GM19463 (cell line): ENCODE measurements around the gene UBE2Q2.
A peak's percentile ranks its signal among the peaks of the same experiment; 100 is the strongest.
"Not testable (repeated sequence)": the region's sequence is repeated elsewhere in the genome, so short reads cannot be mapped to it uniquely, and the experiment has no call there.

Experiments
- ATAC-seq: cut with Tn5 transposase; IDR thresholded peaks from one replicate; pipeline ENCODE4 v1.9.1; 2021; ENCODE audit warnings: mild to moderate bottlenecking, moderate library complexity; ENCODE audit not compliant: unreplicated experiment

The UBE2Q2 gene

GRCh38 chr15:75864213-75865059 lies 21.2 kb downstream of the UBE2Q2 start:
- ATAC-seq, result no peak

- ATAC-seq, result not testable (repeated sequence)
Measured at GRCh38 chr15:75866045-75866444, 22.8 kb downstream of the UBE2Q2 start.

GRCh38 chr15:75866916-75867315 lies 23.7 kb downstream of the UBE2Q2 start:
- ATAC-seq, result no peak

GRCh38 chr15:75867449-75867848 lies 24.2 kb downstream of the UBE2Q2 start:
- no peak for ATAC-seq

- no peak for ATAC-seq
Measured at GRCh38 chr15:75868019-75868418, 24.8 kb downstream of the UBE2Q2 start.

- no peak for ATAC-seq
Measured at GRCh38 chr15:75869446-75869845, 26.2 kb downstream of the UBE2Q2 start.

GRCh38 chr15:75871589-75871988 lies 28.3 kb downstream of the UBE2Q2 start:
- not testable (repeated sequence) for ATAC-seq

- no peak for ATAC-seq
Measured at GRCh38 chr15:75872403-75872990, 29.2 kb downstream of the UBE2Q2 start.

GRCh38 chr15:75884041-75884440 lies 40.8 kb downstream of the UBE2Q2 start:
- ATAC-seq, result no peak

GRCh38 chr15:75887178-75887577 lies 43.9 kb downstream of the UBE2Q2 start:
- no peak for ATAC-seq

GRCh38 chr15:75891895-75892294 lies 48.6 kb downstream of the UBE2Q2 start:
- ATAC-seq, result no peak

GRCh38 chr15:75895731-75896130 lies 52.5 kb downstream of the UBE2Q2 start:
- no peak for ATAC-seq

GRCh38 chr15:75900577-75900976 lies 57.3 kb downstream of the UBE2Q2 start:
- no peak for ATAC-seq

- no peak for ATAC-seq
Measured at GRCh38 chr15:75902129-75902557, 58.9 kb downstream of the UBE2Q2 start.

- peak; percentile 92 for ATAC-seq
Measured at GRCh38 chr15:75903331-75904239, 60.3 kb downstream of the UBE2Q2 start, which contains the start of gene FBXO22. TSS of gene FBXO22 (plus strand) at chr15:75903878. CDS start at chr15:75903964, 86 bp downstream.

- no peak for ATAC-seq
Measured at GRCh38 chr15:75905231-75905630, 62.0 kb downstream of the UBE2Q2 start.

GRCh38 chr15:75910355-75910754 lies 67.1 kb downstream of the UBE2Q2 start:
- not testable (repeated sequence) for ATAC-seq

GRCh38 chr15:75916978-75917377 lies 73.7 kb downstream of the UBE2Q2 start:
- no peak for ATAC-seq

GRCh38 chr15:75918135-75918534 lies 74.9 kb downstream of the UBE2Q2 start:
- ATAC-seq, result no peak

GRCh38 chr15:75920079-75920478 lies 76.8 kb downstream of the UBE2Q2 start:
- ATAC-seq, result no peak
